HT-29 (cell line): ENCODE results near the gene SLC36A3. TPM values are rescaled to one million over a fixed set of nuclear protein-coding genes. Genes with fewer than 3 reads are reported as not detected.
A peak's percentile ranks its signal among the peaks of the same experiment; 100 is the strongest.
"Not testable (repeated sequence)": the region's sequence is repeated elsewhere in the genome, so short reads cannot be mapped to it uniquely, and the experiment has no call there.

Experiments
- DNase-seq: peaks from one replicate; pipeline ENCODE4 v3.0.0-alpha.2; 2015; ENCODE audit warnings: low spot score
- total RNA-seq: library from RNA; depleted of rRNA; stranded (reverse); fragments of >200 nt; shearing (Covaris generic); gene quantifications from 2 replicates; pipeline ENCODE4 v1.2.3, GENCODE V29; 2014; rRNA removed

Gene SLC36A3
- total RNA-seq, 1 experiment from 2014 or later: not detected

DNA sequence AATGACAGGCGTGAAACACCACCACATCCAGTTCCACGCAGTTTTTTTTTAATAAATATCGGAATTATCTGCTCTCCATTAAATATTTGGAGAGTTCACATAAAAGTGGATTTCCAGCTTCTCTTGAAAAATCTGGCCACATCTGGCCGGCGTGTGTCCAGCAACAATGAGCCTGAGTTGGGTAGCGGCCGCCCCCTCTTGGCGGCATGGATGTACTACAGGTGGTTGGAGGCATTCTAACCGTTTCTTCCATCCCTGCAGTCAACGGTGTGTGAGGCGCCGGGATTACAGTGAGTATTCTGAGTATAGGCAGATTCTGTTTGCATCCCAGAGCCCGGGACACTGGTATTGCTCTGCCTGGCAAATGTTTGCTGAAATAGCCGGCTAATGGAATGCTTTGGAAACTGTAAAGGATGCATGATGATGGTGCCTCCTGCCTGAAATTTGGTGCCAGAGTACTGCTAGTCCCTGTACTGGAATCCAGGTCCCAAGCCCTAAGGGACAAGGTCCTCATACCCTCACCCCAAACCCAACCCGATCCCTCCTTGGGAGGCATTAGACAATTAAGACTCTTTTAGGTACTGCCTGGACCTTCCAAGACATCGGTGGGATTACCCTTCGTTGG, 64.2 kb downstream of the SLC36A3 start:
- peak; percentile 70 for DNase-seq

DNA sequence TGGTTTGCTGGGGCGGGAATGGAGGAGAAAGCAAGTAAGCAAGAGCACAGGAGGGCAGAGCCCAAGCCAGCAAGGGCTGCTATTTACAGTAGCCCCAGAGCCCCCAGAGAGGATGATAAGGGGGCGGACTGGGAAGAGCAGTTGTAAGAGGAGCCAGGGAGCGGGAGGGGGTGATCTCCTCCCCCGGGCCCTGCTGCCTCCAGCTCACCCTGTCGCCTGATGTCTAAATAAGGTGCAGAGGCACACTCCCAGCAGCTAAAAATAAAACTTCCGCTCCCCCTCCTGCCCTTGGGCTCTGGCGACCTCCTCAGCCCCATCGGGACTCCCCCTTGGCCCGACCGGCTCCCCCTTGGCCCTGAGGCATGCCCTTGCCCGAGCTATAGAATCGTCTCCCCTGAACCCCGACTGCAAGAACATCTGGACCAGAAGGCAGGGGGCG, 65.2 kb downstream of the SLC36A3 start:
- no peak for DNase-seq

DNA sequence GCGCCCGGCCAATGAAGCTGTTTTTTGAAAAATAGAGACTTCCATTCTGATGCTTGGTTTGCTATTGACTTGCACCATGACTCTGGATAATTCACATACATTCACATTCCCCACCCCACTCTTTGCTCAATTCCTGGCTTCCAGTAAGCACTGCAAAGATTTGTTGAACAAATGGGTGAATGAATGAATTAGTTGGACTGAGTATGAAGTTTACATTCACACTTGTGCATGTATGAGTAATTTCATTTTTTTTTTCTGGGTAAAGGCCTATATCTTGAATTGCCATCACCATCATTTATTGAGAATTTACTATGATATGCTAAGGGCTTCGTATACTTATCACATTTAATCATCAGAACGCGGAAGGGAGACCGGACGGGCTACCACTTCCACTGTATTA, 65.9 kb downstream of the SLC36A3 start:
- DNase-seq: no peak

DNA sequence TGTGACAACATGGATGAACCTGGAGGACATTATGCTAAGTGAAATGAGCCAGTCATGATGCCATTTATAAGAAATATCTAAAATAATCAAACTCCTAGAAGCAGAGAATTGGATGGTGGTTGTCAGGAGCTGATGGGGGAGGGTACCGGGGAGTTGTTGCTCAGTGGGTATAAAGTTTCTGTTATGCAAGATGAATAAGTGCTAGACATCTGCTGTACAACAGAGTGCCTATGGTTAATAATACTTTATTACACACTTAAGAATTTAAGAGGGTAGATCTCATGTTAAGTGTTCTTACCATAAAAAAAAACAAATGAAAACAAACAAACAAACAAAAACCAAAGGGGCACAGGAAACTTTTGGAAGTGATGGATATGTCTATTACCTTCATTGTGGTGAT, 66.7 kb downstream of the SLC36A3 start:
- DNase-seq: no peak

DNA sequence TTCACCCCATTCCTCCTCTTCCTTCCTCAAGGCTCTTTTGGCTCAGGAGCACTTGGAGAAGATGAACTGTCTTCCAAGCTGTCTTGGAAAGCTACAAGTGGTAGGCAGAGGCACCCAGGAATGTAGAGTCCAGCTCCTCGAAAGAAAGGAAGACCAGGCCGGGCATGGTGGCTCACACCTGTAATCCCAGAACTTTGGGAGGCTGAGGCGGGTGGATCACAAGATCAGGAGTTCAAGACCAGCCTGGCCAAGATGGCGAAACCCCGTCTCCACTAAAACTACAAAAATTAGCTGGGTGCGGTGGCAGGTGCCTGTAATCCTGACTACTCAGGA, 68.4 kb downstream of the SLC36A3 start:
- not testable (repeated sequence) for DNase-seq

DNA sequence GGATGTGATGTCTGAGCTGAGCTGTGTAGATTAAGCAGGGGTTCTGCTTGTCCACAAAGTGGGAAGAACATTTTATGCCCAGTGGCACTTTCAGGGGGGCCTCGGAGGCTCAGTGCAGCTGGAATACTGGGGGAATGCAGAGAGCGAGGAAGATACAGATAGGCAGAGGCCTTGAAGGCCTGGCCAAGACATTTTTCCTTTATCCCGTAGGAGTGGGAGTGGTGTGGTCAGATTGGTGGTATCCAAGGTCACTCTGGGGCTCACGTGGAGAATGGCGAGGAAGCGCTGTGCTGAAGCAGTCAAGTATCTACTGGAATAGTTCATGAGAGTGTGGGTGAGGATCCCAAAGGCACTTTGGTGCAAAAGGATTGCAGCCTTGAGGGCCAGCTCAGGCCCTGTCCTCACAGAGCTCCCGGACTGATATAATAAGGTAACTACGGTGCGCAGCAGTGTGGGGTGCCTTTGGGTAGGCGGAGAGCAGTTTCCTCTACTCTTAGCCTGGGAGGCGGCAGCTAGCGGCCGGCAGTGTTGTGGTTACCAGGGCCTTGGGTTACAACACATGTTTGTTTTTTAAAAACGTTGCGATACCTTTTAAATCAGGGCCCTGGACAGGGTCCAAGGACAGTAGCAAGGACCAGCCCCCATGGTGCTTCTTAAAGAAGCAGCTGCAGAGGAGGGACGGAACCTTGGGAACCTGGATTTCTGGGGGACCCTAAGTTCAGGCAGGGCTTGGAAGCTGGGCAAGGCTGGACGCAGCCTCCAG, 68.9 kb downstream of the SLC36A3 start:
- DNase-seq: peak; percentile 24

DNA sequence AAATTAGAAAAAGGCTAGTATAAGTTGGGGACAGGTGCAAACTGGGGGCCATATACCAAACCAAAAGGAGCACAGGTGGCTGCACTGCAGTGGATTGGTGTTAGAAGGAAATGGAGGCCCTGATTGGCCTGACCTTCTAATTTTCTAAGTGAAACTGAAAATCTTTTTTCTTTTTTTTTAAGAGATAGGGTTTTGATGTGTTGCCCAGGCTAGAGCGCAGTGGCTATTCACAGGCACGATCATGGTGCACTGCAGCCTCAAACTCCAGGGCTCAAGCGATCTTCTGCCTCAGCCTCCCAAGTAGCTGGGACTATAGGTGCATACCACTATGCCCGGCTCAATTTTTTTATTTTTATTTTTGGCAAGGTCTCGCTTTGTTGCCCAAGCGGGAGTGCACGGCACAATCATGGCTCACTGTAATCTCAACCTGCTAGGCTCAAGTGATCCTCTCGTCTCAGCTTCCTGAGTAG, 69.9 kb downstream of the SLC36A3 start:
- DNase-seq: no peak

DNA sequence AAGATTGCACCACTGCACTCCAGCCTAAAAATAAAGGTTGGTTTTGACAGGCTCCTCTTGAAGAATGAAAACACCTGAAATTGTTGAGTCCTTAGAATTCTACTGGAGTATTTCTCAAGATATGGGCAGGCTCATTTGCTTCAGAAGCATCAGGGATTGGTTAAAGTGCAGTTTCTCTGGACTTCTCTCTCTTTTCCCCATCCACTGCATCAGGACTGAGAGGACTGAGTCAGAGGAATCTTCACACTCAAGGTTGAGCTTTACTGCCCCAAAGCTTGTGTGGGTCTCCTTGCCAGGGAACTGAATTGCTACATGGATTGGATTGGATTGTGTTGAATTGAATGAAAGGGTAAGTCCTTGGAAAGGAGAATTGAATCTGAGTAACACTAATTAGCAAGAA, 72.2 kb downstream of the SLC36A3 start:
- no peak for DNase-seq

DNA sequence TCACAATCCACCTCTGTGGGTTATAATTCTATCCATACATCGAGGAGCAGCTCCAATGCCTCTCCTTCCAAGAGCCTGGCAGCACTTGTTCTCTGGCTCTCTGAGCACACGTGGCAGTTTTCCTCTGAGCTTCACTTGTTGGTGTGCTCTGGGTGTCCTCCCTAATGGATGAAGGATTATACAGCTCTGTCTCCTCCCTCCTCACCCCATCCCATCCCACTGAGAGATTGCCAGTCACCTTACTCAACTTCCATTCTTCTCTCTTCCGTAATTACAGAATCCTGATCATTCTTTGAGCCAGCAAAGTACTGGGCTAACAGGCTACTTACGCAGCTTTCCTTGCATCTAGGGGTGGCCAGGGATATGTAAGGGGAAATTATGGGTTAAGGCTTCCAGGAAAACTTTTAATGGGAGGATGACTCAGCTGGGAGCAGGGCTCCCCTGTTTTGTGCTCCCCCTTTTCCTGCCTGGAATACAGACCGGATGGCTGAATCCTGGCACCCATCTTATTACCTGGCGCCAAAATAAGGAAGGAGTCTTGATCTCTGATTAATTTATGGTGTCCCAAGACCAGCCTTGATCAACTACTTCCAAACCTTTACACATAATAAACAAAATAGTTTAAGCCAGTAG, 73.4 kb downstream of the SLC36A3 start:
- no peak for DNase-seq

DNA sequence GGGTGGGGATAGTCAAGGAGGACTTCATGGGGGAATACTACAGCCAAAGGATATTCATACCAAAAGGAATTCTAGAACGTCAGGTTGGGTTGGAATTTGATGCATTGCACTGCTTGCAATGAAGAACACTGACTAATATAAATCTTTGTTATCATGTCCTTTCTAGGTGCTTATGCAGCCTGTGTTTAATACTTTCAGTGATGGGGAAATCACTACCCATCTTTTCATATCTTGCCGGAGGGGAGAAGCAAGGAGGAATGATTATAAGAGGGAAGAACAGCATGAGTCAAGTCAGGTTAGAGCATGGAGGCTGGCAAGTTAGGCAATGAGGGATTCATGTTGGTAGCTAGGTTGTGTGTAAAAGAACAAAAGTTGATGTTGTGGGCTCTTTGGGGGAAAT, 74.6 kb downstream of the SLC36A3 start:
- DNase-seq: no peak

DNA sequence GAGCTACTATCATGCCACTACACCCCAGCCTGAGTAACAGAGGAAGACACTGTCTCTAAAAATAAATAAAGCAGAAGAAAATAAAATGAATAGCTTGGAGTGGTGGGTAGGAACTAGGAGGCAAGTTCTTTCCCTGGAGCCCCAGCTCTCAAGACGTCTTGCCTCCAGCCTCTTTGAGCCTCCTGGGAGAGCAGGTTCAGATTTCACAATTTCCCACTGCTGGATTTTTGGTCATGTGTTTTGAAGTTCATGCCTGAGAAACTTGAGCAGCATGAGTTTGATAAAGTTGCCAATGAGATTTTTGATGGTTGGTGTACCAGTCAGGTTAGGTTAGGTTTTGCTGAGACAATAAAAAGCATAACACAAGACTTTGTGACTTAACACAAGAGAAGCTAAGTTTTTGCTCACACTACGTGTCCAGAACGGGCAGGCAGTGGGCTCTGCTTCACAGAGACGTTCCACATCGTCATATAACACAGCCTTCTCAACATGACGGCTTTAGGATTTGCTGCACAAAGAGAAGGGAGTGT, 75.6 kb downstream of the SLC36A3 start:
- DNase-seq: no peak

Other genes with a start within 250 kb of the SLC36A3 start
- gene TNIP1, start 222.7 kb downstream of the SLC36A3 start, total RNA-seq: 97.5 and 103 TPM in 2 replicates
- gene ANXA6, start 146.0 kb downstream of the SLC36A3 start, total RNA-seq: 3.6 and 5.3 TPM in 2 replicates
- gene CCDC69, start 79.7 kb downstream of the SLC36A3 start, total RNA-seq: 0.33 and 0.50 TPM in 2 replicates
- 13.0 and 14.7 TPM in 2 replicates for gene GM2A, start 50.6 kb downstream of the SLC36A3 start, total RNA-seq
- gene SLC36A2, start 43.8 kb upstream of the SLC36A3 start, total RNA-seq: not detected in 2 replicates
- 5.0 and 6.4 TPM in 2 replicates for gene SLC36A1, start 143.8 kb upstream of the SLC36A3 start, total RNA-seq